ENCODE measurements around the gene SLC5A12.

DNA sequence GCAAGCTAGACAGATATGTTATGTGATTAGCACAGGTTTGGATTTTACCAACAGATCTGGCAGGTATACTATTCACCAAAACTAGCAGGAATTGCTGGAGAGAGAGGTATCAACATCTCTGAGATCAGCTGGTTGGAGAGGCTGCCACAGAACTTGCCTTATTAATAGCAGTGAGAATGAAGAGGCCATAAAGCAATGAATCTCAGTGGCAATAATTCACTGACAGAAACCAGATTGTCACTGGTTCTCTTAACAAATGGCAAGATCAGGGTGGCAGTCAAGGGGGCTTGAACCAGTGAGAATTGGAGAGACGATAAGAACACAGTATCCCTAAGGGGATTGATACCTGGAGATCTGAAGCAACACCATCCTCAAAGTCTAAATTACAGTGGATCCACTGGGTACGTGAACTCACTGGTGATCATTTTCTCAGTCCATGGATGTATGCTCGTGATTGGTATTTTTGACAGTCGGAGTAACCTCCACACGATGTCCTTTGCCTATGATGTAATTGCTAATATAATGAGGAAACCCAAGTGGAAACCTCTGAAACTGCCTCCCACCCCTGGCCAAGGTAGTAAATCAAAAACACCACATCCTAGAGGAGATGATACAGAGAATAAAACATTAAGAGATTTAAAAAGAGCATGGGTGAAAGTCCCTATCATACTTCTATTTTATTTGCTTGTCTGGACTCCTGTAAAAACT lies 17.7 kb upstream of the SLC5A12 start:
- TF ChIP-seq, protein P1, sequence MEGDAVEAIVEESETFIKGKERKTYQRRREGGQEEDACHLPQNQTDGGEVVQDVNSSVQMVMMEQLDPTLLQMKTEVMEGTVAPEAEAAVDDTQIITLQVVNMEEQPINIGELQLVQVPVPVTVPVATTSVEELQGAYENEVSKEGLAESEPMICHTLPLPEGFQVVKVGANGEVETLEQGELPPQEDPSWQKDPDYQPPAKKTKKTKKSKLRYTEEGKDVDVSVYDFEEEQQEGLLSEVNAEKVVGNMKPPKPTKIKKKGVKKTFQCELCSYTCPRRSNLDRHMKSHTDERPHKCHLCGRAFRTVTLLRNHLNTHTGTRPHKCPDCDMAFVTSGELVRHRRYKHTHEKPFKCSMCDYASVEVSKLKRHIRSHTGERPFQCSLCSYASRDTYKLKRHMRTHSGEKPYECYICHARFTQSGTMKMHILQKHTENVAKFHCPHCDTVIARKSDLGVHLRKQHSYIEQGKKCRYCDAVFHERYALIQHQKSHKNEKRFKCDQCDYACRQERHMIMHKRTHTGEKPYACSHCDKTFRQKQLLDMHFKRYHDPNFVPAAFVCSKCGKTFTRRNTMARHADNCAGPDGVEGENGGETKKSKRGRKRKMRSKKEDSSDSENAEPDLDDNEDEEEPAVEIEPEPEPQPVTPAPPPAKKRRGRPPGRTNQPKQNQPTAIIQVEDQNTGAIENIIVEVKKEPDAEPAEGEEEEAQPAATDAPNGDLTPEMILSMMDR (IDR thresholded peaks at IDR 0.05): no peak
- TF ChIP-seq POLR2A (IDR thresholded peaks at IDR 0.05): no peak

Data from esophagus squamous epithelium (tissue), 4 donors.